Activated CD4-positive, CD25-positive, alpha-beta regulatory T cell (primary cell): ENCODE results near the gene PRTG.
"Not testable (repeated sequence)": the region's sequence is repeated elsewhere in the genome, so short reads cannot be mapped to it uniquely, and the experiment has no call there.

ENCODE experiments used
- DNase-seq, 4 experiments: peaks; one replicate each; lab custom pipeline; 2025; lab: John Stamatoyannopoulos, UW

PRTG gene

GRCh38 chr15:55633731-55634130, 109.2 kb downstream of the PRTG start:
- DNase-seq: no peak

- DNase-seq: no peak
Measured at GRCh38 chr15:55632434-55632833, 110.5 kb downstream of the PRTG start.

GRCh38 chr15:55630858-55631257, 112.1 kb downstream of the PRTG start:
- DNase-seq: no peak

- DNase-seq: no peak
Measured at GRCh38 chr15:55628369-55628730, 114.6 kb downstream of the PRTG start.

- no peak for DNase-seq
Measured at GRCh38 chr15:55627730-55628368, 115.1 kb downstream of the PRTG start.

GRCh38 chr15:55619783-55620182, 123.2 kb downstream of the PRTG start:
- DNase-seq: no peak

- DNase-seq: no peak
Measured at GRCh38 chr15:55618387-55618786, 124.6 kb downstream of the PRTG start.

- no peak for DNase-seq
Measured at GRCh38 chr15:55615445-55615844, 127.5 kb downstream of the PRTG start.

- no peak for DNase-seq
Measured at GRCh38 chr15:55613727-55614126, 129.2 kb downstream of the PRTG start.

- DNase-seq: no peak
Measured at GRCh38 chr15:55606214-55606613, 136.7 kb downstream of the PRTG start.

- DNase-seq: no peak
Measured at GRCh38 chr15:55601374-55601773, 141.6 kb downstream of the PRTG start.

- DNase-seq: no peak
Measured at GRCh38 chr15:55599439-55599838, 143.5 kb downstream of the PRTG start.

GRCh38 chr15:55593019-55593418, 149.9 kb downstream of the PRTG start:
- DNase-seq: not testable (repeated sequence)

GRCh38 chr15:55590788-55591187, 152.2 kb downstream of the PRTG start:
- no peak for DNase-seq

GRCh38 chr15:55589287-55589686, 153.7 kb downstream of the PRTG start:
- DNase-seq: no peak

GRCh38 chr15:55588815-55589115, 154.2 kb downstream of the PRTG start:
- DNase-seq: no peak

- no peak for DNase-seq
Measured at GRCh38 chr15:55588070-55588814, 154.7 kb downstream of the PRTG start, which contains the start of gene PYGO1. Gene PYGO1, minus strand, starts transcription at chr15:55588345. Its CDS starts 462 bp downstream, at chr15:55587883.

GRCh38 chr15:55587321-55588069, 155.5 kb downstream of the PRTG start:
- DNase-seq: no peak

GRCh38 chr15:55586808-55587207, 156.1 kb downstream of the PRTG start:
- DNase-seq: no peak

- DNase-seq: no peak
Measured at GRCh38 chr15:55576943-55577342, 166.0 kb downstream of the PRTG start.

GRCh38 chr15:55574096-55574495, 168.9 kb downstream of the PRTG start:
- DNase-seq: no peak

GRCh38 chr15:55573224-55573623, 169.7 kb downstream of the PRTG start:
- no peak for DNase-seq
